Caco-2 (cell line): ENCODE data around the gene TMEM154. TPM values are rescaled to one million over a fixed set of nuclear protein-coding genes. Genes with fewer than 3 reads are reported as not detected.

Experiments
- BruUV-seq: library from RNA; stranded (reverse); fragments of 400-500 nt; replicated peaks from 2 replicates; lab custom pipeline; 2021; lab: Mats Ljungman, UMichigan
- CTCF ChIA-PET: fragments of 300-600 bp; sonication (Branson Sonifier 250); formaldehyde crosslinking; loops from one replicate; lab custom pipeline; 2022; ENCODE audit warnings: antibody characterized with exemption; lab: Charles Lee
- POLR2A ChIA-PET: fragments of 300-600 bp; sonication (Branson Sonifier 250); formaldehyde crosslinking; loops from one replicate; lab custom pipeline; 2022; ENCODE audit warnings: antibody characterized with exemption; lab: Charles Lee
- DNase-seq, 2 experiments: peaks; one replicate each; pipeline versions ENCODE4 v3.0.0 to v3.0.0-alpha.2; 2020 to 2022
- H3K27me3 ChIP-seq: replicated peaks from 2 replicates; pipeline ENCODE4 v1.6.0; 2011; ENCODE audit warnings: low read length; ENCODE audit not compliant: control insufficient read depth, insufficient read depth
- H3K36me3 ChIP-seq: 2 replicates; pipeline ENCODE4 v1.5.1; 2011; ENCODE audit warnings: low read length; ENCODE audit not compliant: control insufficient read depth, insufficient read depth
- H3K4me1 ChIP-seq: fragments of 250-450 bp; sonication (Bioruptor Pico); 2 replicates; pipeline ENCODE4 v1.5.1; 2020; ENCODE audit warnings: mild to moderate bottlenecking
- H3K4me3 ChIP-seq: 2 replicates; pipeline ENCODE4 v1.5.1; 2011; ENCODE audit warnings: low read depth, mild to moderate bottlenecking, control low read depth, low read length
- H3K9me3 ChIP-seq: fragments of 250-450 bp; sonication (Bioruptor Pico); 2 replicates; pipeline ENCODE4 v1.5.1; 2020; ENCODE audit warnings: mild to moderate bottlenecking, moderate library complexity
- H3K27ac Mint-ChIP-seq: one replicate; pipeline ENCODE4 v1.8.0; 2022; ENCODE audit warnings: mixed read lengths; ENCODE audit not compliant: unreplicated experiment
- H3K27me3 Mint-ChIP-seq: one replicate; pipeline ENCODE4 v1.8.0; 2022; ENCODE audit warnings: mixed read lengths; ENCODE audit not compliant: insufficient read depth, unreplicated experiment
- H3K36me3 Mint-ChIP-seq: one replicate; pipeline ENCODE4 v1.8.0; 2022; ENCODE audit warnings: mild to moderate bottlenecking, mixed read lengths; ENCODE audit not compliant: insufficient read depth, unreplicated experiment
- H3K4me1 Mint-ChIP-seq: one replicate; pipeline ENCODE4 v1.8.0; 2022; ENCODE audit warnings: low read depth, mixed read lengths; ENCODE audit not compliant: unreplicated experiment
- H3K4me3 Mint-ChIP-seq: one replicate; pipeline ENCODE4 v1.8.0; 2022; ENCODE audit warnings: mild to moderate bottlenecking, moderate library complexity, mixed read lengths; ENCODE audit not compliant: unreplicated experiment
- H3K9me3 Mint-ChIP-seq: one replicate; pipeline ENCODE4 v1.8.0; 2022; ENCODE audit warnings: mixed read lengths; ENCODE audit not compliant: unreplicated experiment
- intact Hi-C: fragments of 100-400 bp; cut with micrococcal nuclease; formaldehyde crosslinking; loops from one replicate; pipeline ENCODE4 v1.10.0; 2022; ENCODE audit not compliant: unreplicated experiment
- total RNA-seq: library from RNA; stranded (reverse); gene quantifications from 2 replicates; pipeline ENCODE4 v1.2.3, GENCODE V29; 2022
- TF ChIP-seq, protein P1 (sequence below), 2 experiments: fragments of 200-600 bp in 1 of 2; IDR thresholded peaks; 1 replicate in 1 of 2; 2 replicates in 1 of 2; pipeline versions ENCODE4 v1.5.1 to v1.8.0; 2011 to 2022; ENCODE audit warnings: antibody characterized with exemption in 1 of 2, control low read depth in 1 of 2, inconsistent platforms in 1 of 2, low read depth in 1 of 2, low read length in 1 of 2, mild to moderate bottlenecking in 1 of 2, moderate library complexity in 1 of 2; ENCODE audit not compliant: insufficient read depth in 1 of 2, severe bottlenecking in 1 of 2, unreplicated experiment in 1 of 2

Gene TMEM154
- total RNA-seq, 1 experiment from 2014 or later, result 4.6 TPM

DNA sequence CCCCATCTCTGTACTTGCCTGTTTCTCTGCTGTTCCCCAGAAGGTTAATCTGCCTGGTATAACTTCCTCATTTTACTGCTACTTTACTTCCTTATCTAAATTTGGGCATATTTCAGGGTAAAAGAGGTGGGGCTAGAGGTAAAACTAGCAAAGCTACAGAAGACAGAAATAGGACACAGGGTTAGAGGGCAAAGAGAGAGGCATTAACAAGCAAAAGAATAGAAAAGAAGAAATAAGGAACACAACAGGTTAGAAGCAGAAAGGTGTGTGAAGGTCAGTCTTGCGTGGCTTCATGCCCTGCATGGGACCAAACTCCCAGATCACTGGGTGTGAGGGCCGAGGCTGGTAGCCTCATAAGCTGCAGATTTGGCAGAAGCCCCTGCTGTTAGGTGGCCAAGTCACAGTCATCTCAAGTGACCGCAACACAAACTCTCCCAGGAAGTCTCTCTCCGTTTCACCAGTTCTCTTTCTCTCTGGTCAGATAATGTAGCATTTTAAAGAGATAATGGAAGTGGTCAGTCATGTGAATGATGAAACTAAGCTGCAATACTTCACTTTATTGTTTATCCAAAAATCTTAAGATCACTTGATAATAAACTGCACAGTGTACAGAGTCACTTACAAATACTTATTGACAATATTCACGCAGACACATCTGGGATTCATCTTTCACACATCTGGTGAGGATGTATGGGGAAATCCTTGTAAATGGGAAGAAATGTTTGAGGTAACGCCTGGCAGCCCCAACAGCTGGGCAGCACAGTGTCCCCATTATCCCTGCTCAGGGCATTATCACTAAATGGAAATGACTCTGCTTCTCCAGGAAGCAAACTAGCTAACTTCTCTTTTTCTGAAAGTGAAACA, 16.4 kb downstream of the TMEM154 start:
- ChIA-PET POLR2A (no interaction called here), CTCF (no interaction called here)
- Histone ChIP-seq H3K4me3 (no peak overlapping the region), H3K27me3 (no peaks in the 10 kb centered on the region), H3K4me1 (no peaks in the 10 kb centered on the region), H3K36me3 (no peaks in the 10 kb centered on the region), H3K9me3 (no peaks in the 10 kb centered on the region)
- intact Hi-C loops, result no loop called here
- BruUV-seq, result no TSS peak
- Mint-ChIP-seq H3K27ac (no peak overlapping the region), H3K27me3 (no peaks in the 10 kb centered on the region), H3K4me3 (no peak overlapping the region), H3K36me3 (no peaks in the 10 kb centered on the region), H3K4me1 (peaks cover 6% of the 10 kb centered on the region), H3K9me3 (peaks cover 12% of the 10 kb centered on the region)
- no peak for DNase-seq
- TF ChIP-seq, protein P1, sequence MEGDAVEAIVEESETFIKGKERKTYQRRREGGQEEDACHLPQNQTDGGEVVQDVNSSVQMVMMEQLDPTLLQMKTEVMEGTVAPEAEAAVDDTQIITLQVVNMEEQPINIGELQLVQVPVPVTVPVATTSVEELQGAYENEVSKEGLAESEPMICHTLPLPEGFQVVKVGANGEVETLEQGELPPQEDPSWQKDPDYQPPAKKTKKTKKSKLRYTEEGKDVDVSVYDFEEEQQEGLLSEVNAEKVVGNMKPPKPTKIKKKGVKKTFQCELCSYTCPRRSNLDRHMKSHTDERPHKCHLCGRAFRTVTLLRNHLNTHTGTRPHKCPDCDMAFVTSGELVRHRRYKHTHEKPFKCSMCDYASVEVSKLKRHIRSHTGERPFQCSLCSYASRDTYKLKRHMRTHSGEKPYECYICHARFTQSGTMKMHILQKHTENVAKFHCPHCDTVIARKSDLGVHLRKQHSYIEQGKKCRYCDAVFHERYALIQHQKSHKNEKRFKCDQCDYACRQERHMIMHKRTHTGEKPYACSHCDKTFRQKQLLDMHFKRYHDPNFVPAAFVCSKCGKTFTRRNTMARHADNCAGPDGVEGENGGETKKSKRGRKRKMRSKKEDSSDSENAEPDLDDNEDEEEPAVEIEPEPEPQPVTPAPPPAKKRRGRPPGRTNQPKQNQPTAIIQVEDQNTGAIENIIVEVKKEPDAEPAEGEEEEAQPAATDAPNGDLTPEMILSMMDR (IDR thresholded peaks at IDR 0.05; ENCODE audit: insufficient read depth in 1 of 2, low read depth in 1 of 2, low read length in 1 of 2, severe bottlenecking in 1 of 2, unreplicated experiment in 1 of 2), result no peak

DNA sequence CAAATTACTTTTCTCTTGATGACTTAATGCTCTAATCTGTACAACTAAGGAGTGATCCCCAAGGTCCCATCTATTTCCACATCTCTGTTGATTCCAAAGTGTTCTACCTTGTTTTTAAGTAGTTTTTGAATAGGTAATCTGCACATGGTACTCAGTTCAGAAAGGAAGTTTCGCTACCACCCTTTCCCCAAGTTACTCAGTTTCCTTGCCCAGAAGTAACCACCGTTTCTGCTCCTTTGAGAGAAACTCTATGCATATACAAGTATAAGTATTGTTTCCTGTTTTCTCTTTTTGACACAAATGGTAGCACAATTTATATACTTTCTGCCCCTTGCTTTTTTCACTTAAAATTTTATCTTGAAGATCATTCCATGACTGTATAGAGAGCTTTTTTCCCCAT, 18.1 kb downstream of the TMEM154 start:
- Mint-ChIP-seq H3K36me3 (no peaks in the 10 kb centered on the region), H3K9me3 (peaks cover 30% of the 10 kb centered on the region), H3K27me3 (no peaks in the 10 kb centered on the region), H3K4me3 (no peak overlapping the region), H3K27ac (no peak overlapping the region), H3K4me1 (peaks cover 6% of the 10 kb centered on the region)
- POLR2A ChIA-PET, result no interaction called here
- CTCF ChIA-PET, result no interaction called here
- DNase-seq, result no peak
- H3K27me3 ChIP-seq, result no peaks in the 10 kb centered on the region
- BruUV-seq, result no TSS peak
- TF ChIP-seq, protein P1 (IDR thresholded peaks at IDR 0.05; ENCODE audit: insufficient read depth in 1 of 2, low read depth in 1 of 2, low read length in 1 of 2, severe bottlenecking in 1 of 2, unreplicated experiment in 1 of 2), result no peak
- no peaks in the 10 kb centered on the region; the same call in 1 of the 2 replicates for H3K9me3 ChIP-seq
- H3K4me3 ChIP-seq, result no peak overlapping the region
- intact Hi-C loops, result no loop called here
- H3K4me1 ChIP-seq, result no peaks in the 10 kb centered on the region
- H3K36me3 ChIP-seq, result no peaks in the 10 kb centered on the region

DNA sequence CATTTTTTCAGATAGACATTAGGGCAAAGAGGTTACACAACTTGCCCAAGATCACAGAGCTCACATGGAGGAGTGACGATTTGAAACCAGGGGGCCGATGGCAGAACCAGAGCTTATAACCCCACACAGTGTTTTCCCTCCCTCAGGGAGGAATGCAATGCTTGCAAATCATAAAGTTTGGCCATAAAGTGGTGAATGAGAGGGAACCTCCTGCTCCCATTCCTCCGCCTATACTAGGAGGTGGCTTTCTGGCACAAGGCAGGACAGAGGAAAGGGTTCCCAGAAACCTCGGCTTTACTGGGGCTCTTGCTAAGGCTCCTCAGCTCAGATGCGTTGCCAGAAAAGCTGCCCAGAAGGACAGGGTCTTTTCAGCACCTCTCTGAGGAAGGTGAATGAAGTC, 19.3 kb downstream of the TMEM154 start:
- Mint-ChIP-seq H3K4me1 (peaks cover 6% of the 10 kb centered on the region), H3K36me3 (no peaks in the 10 kb centered on the region), H3K27ac (no peak overlapping the region), H3K9me3 (peaks cover 36% of the 10 kb centered on the region), H3K27me3 (no peaks in the 10 kb centered on the region), H3K4me3 (no peak overlapping the region)
- Histone ChIP-seq H3K4me3 (no peak overlapping the region), H3K9me3 (peaks cover 4% of the 10 kb centered on the region; the same call in 1 of the 2 replicates), H3K36me3 (no peaks in the 10 kb centered on the region), H3K4me1 (no peaks in the 10 kb centered on the region), H3K27me3 (no peaks in the 10 kb centered on the region)
- no peak for DNase-seq
- POLR2A ChIA-PET, result no interaction called here
- TF ChIP-seq, protein P1 (IDR thresholded peaks at IDR 0.05; ENCODE audit: insufficient read depth in 1 of 2, low read depth in 1 of 2, low read length in 1 of 2, severe bottlenecking in 1 of 2, unreplicated experiment in 1 of 2), result no peak
- intact Hi-C loops, result no loop called here
- no TSS peak for BruUV-seq
- CTCF ChIA-PET, result no interaction called here
